ENCODE results near the gene EVL. TPM values are rescaled to one million over a fixed set of nuclear protein-coding genes. Genes with fewer than 3 reads are reported as not detected.

EVL gene
- total and polyA plus RNA-seq, 2 of the 8 experiments (the other 6 are each of a cell fraction or from before 2014, with no cell fraction given), result 30.7 to 64.6 TPM

- TF ChIP-seq CTCF (IDR thresholded peaks at IDR 0.05; ENCODE audit: control extremely low read depth in 1 of 3, insufficient read depth in 1 of 3, low read depth in 1 of 3, low read length in 3 of 3) (no peak), POLR2AphosphoS5 (IDR thresholded peaks at IDR 0.05; ENCODE audit: low read depth, low read length) (no peak), SP1 (IDR thresholded peaks at IDR 0.05; ENCODE audit: low read depth, low read length) (no peak), PHF8 (conservative IDR thresholded peaks at IDR 0.05; ENCODE audit: low read depth, low read length) (no peak), E2F6 (IDR thresholded peaks at IDR 0.05) (no peak), SP4 (IDR thresholded peaks at IDR 0.05; ENCODE audit: low read length) (no peak)
Observed at GRCh38 chr14:100078216-100078803, 13.1 kb downstream of the EVL start (continued).

Data from H1 (cell line).